Stimulated activated naive CD8-positive, alpha-beta T cell treated with anti-CD3 and anti-CD28 coated beads, Interleukin-15, Interleukin-2, amounts not matched to agents 100 ng/mL and 50 ng/mL, for 24 hours (primary cell): Measurements from ENCODE around the gene NOCT.
"Not testable (repeated sequence)": the region's sequence is repeated elsewhere in the genome, so short reads cannot be mapped to it uniquely, and the experiment has no call there.

Source experiments
- H3K27ac Mint-ChIP-seq: one replicate; pipeline ENCODE4 v1.8.0; 2021; ENCODE audit warnings: mild to moderate bottlenecking, mixed read lengths
- H3K27me3 Mint-ChIP-seq: one replicate; pipeline ENCODE4 v1.8.0; 2021; ENCODE audit warnings: mixed read lengths
- H3K36me3 Mint-ChIP-seq: one replicate; pipeline ENCODE4 v1.8.0; 2021; ENCODE audit warnings: low read depth, mixed read lengths
- H3K4me1 Mint-ChIP-seq: one replicate; pipeline ENCODE4 v1.8.0; 2021; ENCODE audit warnings: low read depth, mixed read lengths
- H3K4me3 Mint-ChIP-seq: one replicate; pipeline ENCODE4 v1.8.0; 2021; ENCODE audit warnings: mild to moderate bottlenecking, mixed read lengths
- H3K9me3 Mint-ChIP-seq: one replicate; pipeline ENCODE4 v1.8.0; 2021; ENCODE audit warnings: mixed read lengths

NOCT gene

DNA sequence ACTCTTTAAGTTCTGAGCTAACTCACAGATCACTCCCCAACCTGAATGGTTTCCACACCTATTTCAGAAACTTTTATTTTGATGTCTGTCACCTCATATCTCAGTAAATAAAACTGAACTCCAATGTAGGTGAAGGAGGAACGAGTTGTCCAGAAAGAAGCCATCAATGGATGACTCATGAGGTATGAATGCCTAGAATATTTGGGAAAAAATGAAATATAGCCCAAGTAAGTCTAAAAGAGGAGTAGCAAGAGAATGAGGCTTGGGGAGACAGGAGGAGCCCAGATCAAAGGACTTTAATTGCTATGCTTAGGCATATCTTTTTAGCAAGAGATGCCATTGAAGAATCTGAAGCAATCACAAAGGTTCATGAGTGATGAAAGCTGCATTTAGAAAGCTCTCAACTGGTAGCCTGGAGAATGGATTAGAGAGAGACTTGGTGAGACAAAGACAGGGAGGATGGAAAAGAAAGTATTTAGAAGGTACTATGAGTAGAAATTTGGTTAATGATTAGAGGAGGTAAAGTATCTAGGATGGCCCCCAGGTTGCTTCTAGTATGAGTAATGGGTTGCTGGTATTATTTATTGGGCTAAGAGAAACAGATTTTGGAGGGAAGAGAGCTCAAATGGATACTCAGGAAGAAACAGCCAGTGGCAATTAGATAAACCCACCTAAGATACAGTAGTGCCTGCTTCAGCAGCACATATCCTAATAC is 39.4 kb downstream of the NOCT start:
- H3K27ac Mint-ChIP-seq = no peak overlapping the region
- H3K4me3 Mint-ChIP-seq = no peak overlapping the region
- no peaks in the 10 kb centered on the region for H3K9me3 Mint-ChIP-seq
- peaks cover 49% of the 10 kb centered on the region for H3K36me3 Mint-ChIP-seq
- H3K4me1 Mint-ChIP-seq = peaks cover 5% of the 10 kb centered on the region
- H3K27me3 Mint-ChIP-seq = no peaks in the 10 kb centered on the region

GRCh38 chr4:139059026-139059425 is 43.4 kb downstream of the NOCT start:
- not testable (repeated sequence) for H3K9me3 Mint-ChIP-seq, H3K4me1 Mint-ChIP-seq, H3K27me3 Mint-ChIP-seq, H3K27ac Mint-ChIP-seq, H3K4me3 Mint-ChIP-seq
- H3K36me3 Mint-ChIP-seq = peaks cover 64% of the 10 kb centered on the region

- H3K4me3 Mint-ChIP-seq = no peak overlapping the region
- peaks cover 60% of the 10 kb centered on the region for H3K36me3 Mint-ChIP-seq
- H3K9me3 Mint-ChIP-seq = no peaks in the 10 kb centered on the region
- no peaks in the 10 kb centered on the region for H3K27me3 Mint-ChIP-seq
- H3K27ac Mint-ChIP-seq = peak overlapping the region; percentile 55
- peaks cover 5% of the 10 kb centered on the region for H3K4me1 Mint-ChIP-seq
Measured at GRCh38 chr4:139060591-139060990, 45.0 kb downstream of the NOCT start.

DNA sequence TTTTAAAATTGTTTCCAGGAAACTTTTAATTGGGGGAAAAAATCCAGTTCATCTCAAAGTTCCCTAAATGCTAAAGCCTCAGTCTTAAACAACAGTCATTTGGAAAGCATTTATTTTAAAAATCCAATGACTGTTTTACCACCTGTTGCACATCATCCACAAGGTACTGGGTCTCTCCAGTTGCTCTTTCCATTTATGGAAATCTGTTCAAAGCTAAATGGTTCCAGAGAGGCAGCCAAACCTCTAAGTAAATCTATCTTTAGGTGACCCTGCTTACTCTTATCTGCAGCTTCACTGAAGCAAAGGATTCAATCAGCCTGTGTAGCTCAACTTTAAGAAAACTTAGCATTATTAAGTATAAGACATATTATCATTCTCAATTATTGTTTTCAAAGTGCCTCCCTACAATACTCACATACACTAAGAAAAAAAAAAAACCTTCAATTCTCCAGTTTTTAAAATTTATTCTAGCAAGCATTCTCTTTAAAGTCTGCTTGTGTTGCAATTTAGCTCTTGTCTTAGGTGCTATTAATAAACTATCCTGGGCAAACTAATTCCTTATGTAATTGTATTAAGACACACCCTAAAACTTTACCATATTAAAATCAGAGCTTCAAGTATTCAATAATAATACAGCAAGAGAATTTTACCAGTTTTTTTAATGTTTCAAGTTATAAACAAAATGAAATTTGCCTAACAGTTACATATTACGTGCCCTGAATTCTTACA is 60.6 kb downstream of the NOCT start:
- Mint-ChIP-seq H3K9me3 (no peaks in the 10 kb centered on the region), H3K27ac (no peak overlapping the region), H3K4me3 (no peak overlapping the region), H3K36me3 (peaks cover 23% of the 10 kb centered on the region), H3K27me3 (no peaks in the 10 kb centered on the region), H3K4me1 (peaks cover 57% of the 10 kb centered on the region)

GRCh38 chr4:139077567-139078355 is 62.2 kb downstream of the NOCT start:
- H3K4me3 Mint-ChIP-seq = no peak overlapping the region
- H3K36me3 Mint-ChIP-seq = peaks cover 17% of the 10 kb centered on the region
- no peaks in the 10 kb centered on the region for H3K9me3 Mint-ChIP-seq
- H3K4me1 Mint-ChIP-seq = peaks cover 72% of the 10 kb centered on the region
- H3K27me3 Mint-ChIP-seq = no peaks in the 10 kb centered on the region
- no peak overlapping the region for H3K27ac Mint-ChIP-seq

DNA sequence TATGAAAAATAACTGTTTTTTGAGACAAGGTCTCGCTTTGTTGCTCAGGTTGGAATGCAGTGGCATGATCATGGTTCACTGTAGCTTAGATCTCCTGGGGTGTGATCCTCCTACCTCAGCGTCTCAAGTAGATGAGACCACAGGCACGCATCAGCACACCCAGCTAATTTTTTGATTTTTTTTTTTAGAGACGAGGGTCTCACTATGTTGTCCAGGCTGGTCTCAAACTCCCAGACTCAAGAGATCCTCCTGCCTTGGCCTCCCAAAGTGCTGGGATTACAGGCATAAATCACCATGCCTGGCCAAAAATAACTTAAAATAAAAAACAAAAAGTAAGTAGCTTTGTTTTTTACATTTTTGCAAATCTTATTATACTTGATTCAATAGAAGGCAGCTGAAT is 63.3 kb downstream of the NOCT start:
- Mint-ChIP-seq H3K4me1 (peaks cover 72% of the 10 kb centered on the region), H3K27me3 (no peaks in the 10 kb centered on the region), H3K36me3 (peaks cover 14% of the 10 kb centered on the region)

DNA sequence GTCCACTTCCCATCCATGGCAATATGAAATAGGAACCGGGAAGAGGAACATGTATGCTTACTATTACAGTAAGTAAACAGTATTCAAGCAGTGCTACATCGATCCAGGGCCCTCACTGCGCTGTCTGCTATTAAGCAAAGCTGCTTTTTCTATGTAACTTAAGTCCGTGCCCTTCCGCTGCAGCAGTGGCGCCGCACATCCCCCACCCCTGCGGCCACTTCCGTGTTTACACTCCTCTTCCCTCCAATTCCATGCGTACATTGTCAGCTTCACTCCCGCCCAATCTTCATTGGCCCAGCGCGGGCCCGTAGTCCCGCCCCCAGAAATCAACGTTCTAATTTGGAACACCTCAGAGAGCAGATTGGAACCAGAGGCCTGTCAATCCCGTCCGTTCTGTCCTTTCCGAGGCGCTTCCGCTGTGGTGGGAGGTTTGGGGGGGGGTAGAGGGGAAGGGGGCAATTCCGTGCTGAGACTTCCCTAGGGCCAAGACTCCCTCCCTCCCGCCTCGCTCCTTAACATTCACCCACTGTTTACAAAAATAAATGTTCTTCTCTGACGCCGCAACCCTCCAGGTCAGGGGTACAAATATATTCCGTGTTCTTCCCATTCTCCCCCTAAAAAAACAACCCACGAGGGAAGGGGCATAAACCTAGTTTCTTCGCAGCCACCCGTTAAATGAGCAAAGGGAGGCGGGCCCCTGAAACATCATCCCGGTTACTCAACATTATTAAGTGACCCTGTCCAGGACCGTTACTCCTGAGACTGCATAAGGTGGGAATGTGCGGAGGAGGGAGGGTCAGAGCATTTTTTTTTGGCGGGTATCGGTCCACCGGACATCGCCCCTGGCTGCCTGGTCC is 67.4 kb downstream of the NOCT start:
- Mint-ChIP-seq H3K27ac (peak overlapping the region; percentile 98), H3K27me3 (no peaks in the 10 kb centered on the region), H3K9me3 (no peaks in the 10 kb centered on the region), H3K36me3 (peaks cover 8% of the 10 kb centered on the region), H3K4me1 (peaks cover 51% of the 10 kb centered on the region), H3K4me3 (peak overlapping the region; percentile 99)

More for the DNA sequence above, 63.3 kb downstream of the NOCT start:
- Mint-ChIP-seq H3K9me3 (no peaks in the 10 kb centered on the region), H3K27ac (no peak overlapping the region), H3K4me3 (no peak overlapping the region)

DNA sequence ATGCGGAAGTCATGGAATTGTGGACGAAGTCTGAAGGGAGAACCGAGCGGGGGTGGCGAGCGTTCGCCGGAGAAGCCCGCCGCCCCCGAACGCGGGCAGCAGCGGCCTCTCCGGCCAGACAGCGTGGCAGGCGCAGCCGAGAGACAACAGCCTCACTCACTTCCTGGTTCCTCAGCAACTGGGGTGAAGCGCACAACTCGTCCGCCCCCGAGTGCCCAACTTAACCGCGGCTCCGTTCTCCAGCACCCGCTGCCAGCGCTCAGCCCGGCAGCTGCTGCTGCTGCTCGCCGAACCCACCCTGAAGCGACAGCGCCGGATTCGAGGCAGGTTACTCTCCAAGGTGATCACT is 68.0 kb downstream of the NOCT start:
- peak overlapping the region; percentile 99 for H3K4me3 Mint-ChIP-seq
- no peaks in the 10 kb centered on the region for H3K9me3 Mint-ChIP-seq
- H3K36me3 Mint-ChIP-seq = peaks cover 8% of the 10 kb centered on the region
- H3K4me1 Mint-ChIP-seq = peaks cover 47% of the 10 kb centered on the region
- H3K27me3 Mint-ChIP-seq = no peaks in the 10 kb centered on the region
- peak overlapping the region; percentile 98 for H3K27ac Mint-ChIP-seq

- H3K27ac Mint-ChIP-seq = peak overlapping the region; percentile 98
- H3K4me1 Mint-ChIP-seq = peaks cover 42% of the 10 kb centered on the region
- H3K36me3 Mint-ChIP-seq = peaks cover 8% of the 10 kb centered on the region
- no peaks in the 10 kb centered on the region for H3K27me3 Mint-ChIP-seq
- peak overlapping the region; percentile 99 for H3K4me3 Mint-ChIP-seq
- no peaks in the 10 kb centered on the region for H3K9me3 Mint-ChIP-seq
Measured at GRCh38 chr4:139083956-139084803, 68.6 kb downstream of the NOCT start.

DNA sequence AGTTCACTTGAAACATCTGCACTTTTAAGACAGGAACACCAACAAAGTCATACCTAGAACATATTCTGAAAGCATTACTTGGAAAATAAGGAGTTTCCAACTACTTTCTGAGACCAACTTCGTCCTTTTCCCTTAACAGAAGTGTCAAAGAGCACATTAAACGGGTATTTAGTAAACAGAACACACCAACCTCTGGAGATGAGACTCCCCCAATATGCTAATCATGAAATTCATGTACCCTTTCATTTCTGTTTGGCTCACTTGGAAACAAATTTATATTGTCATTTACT is 69.2 kb downstream of the NOCT start:
- Mint-ChIP-seq H3K27ac (peak overlapping the region; percentile 85), H3K27me3 (no peaks in the 10 kb centered on the region), H3K9me3 (no peaks in the 10 kb centered on the region), H3K4me3 (peak overlapping the region; percentile 99), H3K4me1 (peaks cover 37% of the 10 kb centered on the region), H3K36me3 (peaks cover 8% of the 10 kb centered on the region)

DNA sequence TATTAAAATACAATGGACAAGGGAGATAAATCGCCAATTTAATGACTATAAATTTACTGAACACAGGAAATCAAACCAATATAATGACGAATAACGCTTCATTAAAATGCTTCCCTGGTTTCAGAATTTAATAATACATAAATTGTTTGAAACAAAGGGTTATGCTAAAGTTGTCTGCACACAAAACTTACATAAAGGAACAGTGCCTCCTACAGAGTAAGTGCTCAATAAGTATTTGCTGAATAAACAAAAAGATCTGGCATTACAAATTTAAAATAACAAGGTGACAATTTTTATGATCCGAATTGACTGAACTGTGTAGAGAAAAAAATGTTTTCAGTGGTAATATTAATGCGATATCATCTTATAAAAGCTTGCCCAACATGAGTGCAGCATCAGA is 69.6 kb downstream of the NOCT start:
- H3K36me3 Mint-ChIP-seq = peaks cover 5% of the 10 kb centered on the region
- peak overlapping the region; percentile 85 for H3K27ac Mint-ChIP-seq
- H3K27me3 Mint-ChIP-seq = no peaks in the 10 kb centered on the region
- no peaks in the 10 kb centered on the region for H3K9me3 Mint-ChIP-seq
- H3K4me3 Mint-ChIP-seq = peak overlapping the region; percentile 99
- peaks cover 33% of the 10 kb centered on the region for H3K4me1 Mint-ChIP-seq

GRCh38 chr4:139092271-139092670 is 76.7 kb downstream of the NOCT start:
- Mint-ChIP-seq H3K4me1 (no peaks in the 10 kb centered on the region), H3K27me3 (no peaks in the 10 kb centered on the region), H3K9me3 (no peaks in the 10 kb centered on the region), H3K36me3 (no peaks in the 10 kb centered on the region), H3K27ac (no peak overlapping the region), H3K4me3 (no peak overlapping the region)
